ENCODE results near the gene SCN7A.
"Not testable (repeated sequence)": the region's sequence is repeated elsewhere in the genome, so short reads cannot be mapped to it uniquely, and the experiment has no call there.

SCN7A gene

GRCh38 chr2:166413255-166413654 lies 80.8 kb downstream of the SCN7A start:
- Histone ChIP-seq H3K4me1 (ENCODE audit: control insufficient read depth in 2 of 2, insufficient read depth in 1 of 2, low read depth in 1 of 2, low read length in 2 of 2) (no peaks in the 10 kb centered on the region), H3K9me3 (replicated peaks in 1 of 2; ENCODE audit: control insufficient read depth in 2 of 2, insufficient read depth in 1 of 2, low read depth in 1 of 2, low read length in 2 of 2) (no peaks in the 10 kb centered on the region), H3K14ac (ENCODE audit: low read length) (no peak overlapping the region), H3K4ac (ENCODE audit: low read length) (no peak overlapping the region), H3K18ac (ENCODE audit: low read length) (no peak overlapping the region), H3K4me3 (ENCODE audit: low read length in 2 of 2) (no peak overlapping the region), H3K27ac (replicated peaks; ENCODE audit: low read length) (no peak overlapping the region), H3K4me2 (ENCODE audit: insufficient read depth, low read length, poor library complexity, severe bottlenecking) (no peak overlapping the region), H3K9ac (ENCODE audit: low read depth, low read length, poor library complexity) (no peak overlapping the region), H3K27me3 (ENCODE audit: control insufficient read depth in 3 of 3, insufficient read depth in 3 of 3, low read depth in 1 of 3, low read length in 3 of 3) (no peaks in the 10 kb centered on the region), H4K8ac (ENCODE audit: low read depth, low read length) (no peak overlapping the region), H2AK5ac (ENCODE audit: low read depth, low read length) (no peak overlapping the region), H3K79me1 (ENCODE audit: low read depth, low read length) (no peaks in the 10 kb centered on the region), H3K23ac (ENCODE audit: low read depth, low read length, poor library complexity) (no peak overlapping the region), H2BK15ac (ENCODE audit: low read length) (no peak overlapping the region), H2AFZ (ENCODE audit: low read length) (no peak overlapping the region), H2BK120ac (ENCODE audit: low read depth, low read length) (no peak overlapping the region), H2BK5ac (ENCODE audit: low read length) (no peak overlapping the region), H4K91ac (ENCODE audit: low read depth, low read length, poor library complexity) (no peak overlapping the region), H2BK12ac (ENCODE audit: low read length) (no peak overlapping the region), H3K36me3 (replicated peaks in 1 of 2; ENCODE audit: control insufficient read depth in 2 of 2, insufficient read depth in 2 of 2, low read length in 2 of 2) (no peaks in the 10 kb centered on the region)
- no CpG with 5 or more reads among the region's 1 CpG for WGBS, 2 donors (ENCODE audit: extremely low coverage in 2 of 2, insufficient read length in 2 of 2, insufficient replicate concordance in 1 of 2)
- DNase-seq (ENCODE audit: low spot score), result no peak

DNA sequence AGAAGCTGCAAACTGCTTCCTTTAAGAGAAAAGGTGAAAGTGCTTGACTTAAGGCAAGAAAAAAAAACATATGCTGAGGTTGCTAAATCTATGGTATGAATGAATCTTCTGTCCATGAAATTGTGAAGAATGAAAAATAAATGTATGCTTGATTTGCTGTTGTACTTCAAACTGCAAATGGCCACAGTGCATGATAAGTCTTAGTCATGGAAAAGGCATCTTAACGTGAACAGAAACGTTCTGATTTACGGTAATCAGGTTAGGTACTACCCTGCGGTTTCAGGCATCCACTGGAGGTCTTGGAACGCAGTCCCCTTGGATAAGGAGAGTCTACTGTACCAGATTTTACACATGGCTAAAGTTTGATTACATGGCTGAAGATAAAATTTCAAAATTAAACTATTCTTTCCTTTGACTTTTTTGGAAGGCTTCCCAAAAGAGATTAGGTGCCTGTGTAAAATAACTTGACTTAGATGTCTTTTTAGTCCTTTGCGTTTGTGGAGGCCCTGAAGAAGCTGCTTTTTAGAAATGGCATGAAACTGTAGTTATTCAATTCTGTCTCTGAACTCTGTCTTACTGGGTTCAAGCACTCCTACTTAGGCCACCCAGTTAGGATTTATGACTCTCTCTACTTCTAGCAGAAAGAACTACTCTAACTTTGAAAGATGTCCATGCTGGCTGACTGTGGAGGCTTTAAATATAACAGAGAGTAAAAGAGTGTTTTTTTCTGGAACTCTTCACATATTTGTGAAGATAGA lies 82.4 kb downstream of the SCN7A start:
- no CpG with 5 or more reads among the region's 6 CpGs for WGBS, 2 donors (ENCODE audit: extremely low coverage in 2 of 2, insufficient read length in 2 of 2, insufficient replicate concordance in 1 of 2)
- H3K79me1 ChIP-seq (ENCODE audit: low read depth, low read length), result no peaks in the 10 kb centered on the region
- no peak overlapping the region for H3K27ac ChIP-seq (replicated peaks; ENCODE audit: low read length)
- no peaks in the 10 kb centered on the region for H3K4me1 ChIP-seq (ENCODE audit: control insufficient read depth in 2 of 2, insufficient read depth in 1 of 2, low read depth in 1 of 2, low read length in 2 of 2)
- H4K8ac ChIP-seq (ENCODE audit: low read depth, low read length), result no peak overlapping the region
- no peak overlapping the region for H3K9ac ChIP-seq (ENCODE audit: low read depth, low read length, poor library complexity)
- no peak overlapping the region for H2BK15ac ChIP-seq (ENCODE audit: low read length)
- no peaks in the 10 kb centered on the region for H3K27me3 ChIP-seq (ENCODE audit: control insufficient read depth in 3 of 3, insufficient read depth in 3 of 3, low read depth in 1 of 3, low read length in 3 of 3)
- no peak overlapping the region for H2AK5ac ChIP-seq (ENCODE audit: low read depth, low read length)
- DNase-seq (ENCODE audit: low spot score), result no peak
- no peak overlapping the region for H4K91ac ChIP-seq (ENCODE audit: low read depth, low read length, poor library complexity)
- no peaks in the 10 kb centered on the region for H3K9me3 ChIP-seq (replicated peaks in 1 of 2; ENCODE audit: control insufficient read depth in 2 of 2, insufficient read depth in 1 of 2, low read depth in 1 of 2, low read length in 2 of 2)
- H2BK120ac ChIP-seq (ENCODE audit: low read depth, low read length), result no peak overlapping the region
- H3K23ac ChIP-seq (ENCODE audit: low read depth, low read length, poor library complexity), result no peak overlapping the region
- H3K4me3 ChIP-seq (ENCODE audit: low read length in 2 of 2), result no peak overlapping the region
- no peak overlapping the region for H3K4ac ChIP-seq (ENCODE audit: low read length)
- no peak overlapping the region for H3K14ac ChIP-seq (ENCODE audit: low read length)
- H3K36me3 ChIP-seq (replicated peaks in 1 of 2; ENCODE audit: control insufficient read depth in 2 of 2, insufficient read depth in 2 of 2, low read length in 2 of 2), result no peaks in the 10 kb centered on the region
- no peak overlapping the region for H3K18ac ChIP-seq (ENCODE audit: low read length)
- no peak overlapping the region for H2BK12ac ChIP-seq (ENCODE audit: low read length)
- peak overlapping the region; percentile 8 for H2AFZ ChIP-seq (ENCODE audit: low read length)
- no peak overlapping the region for H3K4me2 ChIP-seq (ENCODE audit: insufficient read depth, low read length, poor library complexity, severe bottlenecking)
- H2BK5ac ChIP-seq (ENCODE audit: low read length), result no peak overlapping the region

- Histone ChIP-seq H3K4me1 (ENCODE audit: control insufficient read depth in 2 of 2, insufficient read depth in 1 of 2, low read depth in 1 of 2, low read length in 2 of 2) (no peaks in the 10 kb centered on the region), H3K23ac (ENCODE audit: low read depth, low read length, poor library complexity) (no peak overlapping the region), H3K4ac (ENCODE audit: low read length) (no peak overlapping the region), H2BK15ac (ENCODE audit: low read length) (no peak overlapping the region), H3K14ac (ENCODE audit: low read length) (no peak overlapping the region), H3K18ac (ENCODE audit: low read length) (no peak overlapping the region), H3K79me1 (ENCODE audit: low read depth, low read length) (no peaks in the 10 kb centered on the region), H3K9me3 (replicated peaks in 1 of 2; ENCODE audit: control insufficient read depth in 2 of 2, insufficient read depth in 1 of 2, low read depth in 1 of 2, low read length in 2 of 2) (no peaks in the 10 kb centered on the region), H2BK120ac (ENCODE audit: low read depth, low read length) (no peak overlapping the region), H4K8ac (ENCODE audit: low read depth, low read length) (no peak overlapping the region), H2AFZ (ENCODE audit: low read length) (peak overlapping the region; percentile 53), H3K4me3 (ENCODE audit: low read length in 2 of 2) (no peak overlapping the region), H2AK5ac (ENCODE audit: low read depth, low read length) (no peak overlapping the region), H4K91ac (ENCODE audit: low read depth, low read length, poor library complexity) (no peak overlapping the region), H2BK12ac (ENCODE audit: low read length) (no peak overlapping the region), H3K27me3 (ENCODE audit: control insufficient read depth in 3 of 3, insufficient read depth in 3 of 3, low read depth in 1 of 3, low read length in 3 of 3) (no peaks in the 10 kb centered on the region), H3K9ac (ENCODE audit: low read depth, low read length, poor library complexity) (no peak overlapping the region), H3K27ac (replicated peaks; ENCODE audit: low read length) (no peak overlapping the region), H3K36me3 (replicated peaks in 1 of 2; ENCODE audit: control insufficient read depth in 2 of 2, insufficient read depth in 2 of 2, low read length in 2 of 2) (no peaks in the 10 kb centered on the region), H2BK5ac (ENCODE audit: low read length) (no peak overlapping the region), H3K4me2 (ENCODE audit: insufficient read depth, low read length, poor library complexity, severe bottlenecking) (no peak overlapping the region)
- DNase-seq (ENCODE audit: low spot score), result no peak
- no CpG with 5 or more reads among the region's 7 CpGs for WGBS, 2 donors (ENCODE audit: extremely low coverage in 2 of 2, insufficient read length in 2 of 2, insufficient replicate concordance in 1 of 2)
Observed at GRCh38 chr2:166410828-166411472, 83.1 kb downstream of the SCN7A start.

DNA sequence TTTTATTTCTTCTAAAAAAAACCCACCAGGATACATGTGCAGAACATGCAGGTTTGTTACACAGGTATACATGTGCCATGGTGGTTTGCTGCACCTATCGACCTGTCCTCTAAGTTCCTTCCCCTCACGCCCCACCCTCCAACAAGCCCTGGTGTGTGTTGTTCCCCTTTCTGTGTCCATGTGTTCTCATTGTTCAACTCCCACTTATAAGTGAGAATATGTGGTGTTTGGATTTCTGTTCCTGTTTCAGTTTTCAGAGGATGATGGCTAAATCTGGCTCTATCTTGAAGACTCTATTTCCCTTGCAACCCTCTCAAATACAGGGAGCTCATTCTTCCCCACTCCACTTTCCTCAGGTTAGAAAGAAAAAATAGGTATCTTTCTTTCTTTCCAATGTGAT lies 86.3 kb downstream of the SCN7A start:
- no CpG with 5 or more reads among the region's 2 CpGs for WGBS, 2 donors (ENCODE audit: extremely low coverage in 2 of 2, insufficient read length in 2 of 2, insufficient replicate concordance in 1 of 2)

More for the DNA sequence above, 86.3 kb downstream of the SCN7A start:
- not testable (repeated sequence) for H3K14ac ChIP-seq (ENCODE audit: low read length); H3K4ac ChIP-seq (ENCODE audit: low read length); H3K18ac ChIP-seq (ENCODE audit: low read length); H3K27me3 ChIP-seq (ENCODE audit: control insufficient read depth in 3 of 3, insufficient read depth in 3 of 3, low read depth in 1 of 3, low read length in 3 of 3); H2BK15ac ChIP-seq (ENCODE audit: low read length); H2BK12ac ChIP-seq (ENCODE audit: low read length); H3K9ac ChIP-seq (ENCODE audit: low read depth, low read length, poor library complexity); H3K27ac ChIP-seq (replicated peaks; ENCODE audit: low read length); H4K8ac ChIP-seq (ENCODE audit: low read depth, low read length); H3K23ac ChIP-seq (ENCODE audit: low read depth, low read length, poor library complexity); H2BK120ac ChIP-seq (ENCODE audit: low read depth, low read length); H3K79me1 ChIP-seq (ENCODE audit: low read depth, low read length); DNase-seq (ENCODE audit: low spot score); H2AK5ac ChIP-seq (ENCODE audit: low read depth, low read length); H2AFZ ChIP-seq (ENCODE audit: low read length); H3K36me3 ChIP-seq (replicated peaks in 1 of 2; ENCODE audit: control insufficient read depth in 2 of 2, insufficient read depth in 2 of 2, low read length in 2 of 2); H3K4me1 ChIP-seq (ENCODE audit: control insufficient read depth in 2 of 2, insufficient read depth in 1 of 2, low read depth in 1 of 2, low read length in 2 of 2); H3K9me3 ChIP-seq (replicated peaks in 1 of 2; ENCODE audit: control insufficient read depth in 2 of 2, insufficient read depth in 1 of 2, low read depth in 1 of 2, low read length in 2 of 2); H4K91ac ChIP-seq (ENCODE audit: low read depth, low read length, poor library complexity); H3K4me2 ChIP-seq (ENCODE audit: insufficient read depth, low read length, poor library complexity, severe bottlenecking); H2BK5ac ChIP-seq (ENCODE audit: low read length); H3K4me3 ChIP-seq (ENCODE audit: low read length in 2 of 2)
